ENCODE measurements around the gene MKI67.

DNA sequence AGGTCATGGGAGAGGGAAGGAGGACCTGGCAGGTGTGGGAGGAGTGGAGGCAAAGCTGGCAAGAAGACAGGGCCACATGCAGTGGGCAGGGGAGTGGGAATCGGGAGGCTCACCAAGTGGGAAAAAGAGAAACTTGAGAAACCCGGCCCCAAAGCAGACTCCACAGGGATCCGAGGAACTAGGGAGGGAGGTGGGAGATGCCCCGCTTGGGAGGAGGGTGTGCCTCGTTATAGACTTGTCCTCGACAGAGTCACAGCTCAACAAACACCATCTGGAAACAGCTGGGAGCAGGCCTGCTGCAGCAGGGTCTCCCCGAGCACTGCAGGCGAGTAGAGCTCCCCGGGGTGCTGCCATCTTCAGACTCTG, 54.8 kb downstream of the MKI67 start:
- TF ChIP-seq REST (IDR thresholded peaks at IDR 0.05; ENCODE audit: insufficient read depth in 1 of 2, low read depth in 2 of 2, low read length in 1 of 2) (no peak), POLR2AphosphoS5 (IDR thresholded peaks at IDR 0.05; ENCODE audit: low read depth, low read length) (no peak), CTCF (IDR thresholded peaks at IDR 0.05) (no peak)

Data from Panc1 (cell line).